Fibroblast of pulmonary artery (primary cell): ENCODE measurements around the gene LPP.

Experiments used
- DNase-seq: peaks from one replicate; pipeline ENCODE4 v3.0.0-alpha.2; 2010; ENCODE audit warnings: low read depth
- H3K4me3 ChIP-seq: replicated peaks from 2 replicates; pipeline ENCODE4 v1.5.1; 2011; ENCODE audit warnings: low read depth, mild to moderate bottlenecking, control low read depth, low read length, moderate library complexity
- CTCF ChIP-seq: IDR thresholded peaks from 2 replicates; pipeline ENCODE4 v1.5.1; 2011; ENCODE audit warnings: mild to moderate bottlenecking, control low read depth, low read length, inconsistent platforms; ENCODE audit errors: missing control alignments

LPP gene

GRCh38 chr3:188383748-188384147 lies 229.8 kb downstream of the LPP start:
- no peak overlapping the region for H3K4me3 ChIP-seq
- no peak for DNase-seq
- TF ChIP-seq CTCF, result no peak

- H3K4me3 ChIP-seq, result no peak overlapping the region
- DNase-seq, result no peak
- TF ChIP-seq CTCF, result no peak
Measured at GRCh38 chr3:188385295-188385694, 231.3 kb downstream of the LPP start.

GRCh38 chr3:188389711-188390342 lies 235.9 kb downstream of the LPP start:
- TF ChIP-seq CTCF, result no peak
- DNase-seq, result no peak

DNA sequence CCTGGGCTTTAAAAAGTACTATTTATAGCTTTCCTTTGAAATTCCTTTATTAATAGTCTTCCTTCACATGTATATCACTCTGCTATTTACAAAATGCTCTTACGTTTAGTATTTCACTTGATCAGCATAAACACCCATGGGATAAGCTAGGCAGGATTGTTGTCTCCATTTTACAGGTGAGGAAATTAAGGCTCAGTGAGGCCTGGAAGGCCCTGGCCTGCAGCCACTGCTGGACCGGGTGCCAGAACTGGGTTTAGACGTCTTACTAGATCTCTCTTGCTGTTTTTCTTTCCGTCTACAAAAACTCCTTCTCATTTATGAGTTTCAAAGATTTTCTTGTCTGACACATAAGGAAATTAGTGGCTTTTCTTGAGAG lies 236.4 kb downstream of the LPP start:
- no peak for DNase-seq
- no peak for TF ChIP-seq CTCF
- no peak overlapping the region for H3K4me3 ChIP-seq

More at GRCh38 chr3:188389711-188390342, 235.9 kb downstream of the LPP start:
- no peak overlapping the region for H3K4me3 ChIP-seq

DNA sequence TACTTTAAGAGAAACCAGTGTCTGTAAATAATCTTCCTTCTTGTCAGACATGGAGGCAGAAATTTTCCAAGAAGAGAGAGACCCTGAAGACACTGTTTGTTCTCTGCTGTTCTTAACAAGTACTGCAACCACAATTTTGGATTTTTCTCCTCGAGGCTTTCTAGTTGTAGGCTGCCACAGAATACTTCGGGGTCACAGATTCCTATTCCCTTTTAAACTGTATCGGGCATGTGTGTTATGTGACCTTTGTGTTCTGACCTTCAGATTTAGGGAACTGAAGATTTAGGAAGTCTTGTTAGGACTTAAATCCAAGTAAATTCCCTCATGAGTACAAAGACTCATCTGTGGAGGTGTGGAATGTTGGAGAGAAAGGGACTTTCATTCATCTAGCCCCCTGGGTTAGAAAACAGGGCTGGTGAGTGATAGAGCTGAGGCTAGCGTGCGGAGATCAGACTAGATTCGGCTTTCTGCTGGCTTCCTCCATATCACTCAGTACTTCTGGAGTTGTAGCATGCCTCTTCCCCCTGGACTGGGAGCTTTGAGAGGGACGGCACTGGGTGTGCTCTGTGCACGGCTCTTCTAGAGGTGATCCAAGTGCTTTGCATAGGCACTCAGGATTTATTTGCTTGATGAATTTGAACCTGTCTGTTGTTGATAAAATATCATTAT lies 237.0 kb downstream of the LPP start:
- no peak overlapping the region for H3K4me3 ChIP-seq
- TF ChIP-seq CTCF, result no peak
- peak; percentile 20 for DNase-seq

DNA sequence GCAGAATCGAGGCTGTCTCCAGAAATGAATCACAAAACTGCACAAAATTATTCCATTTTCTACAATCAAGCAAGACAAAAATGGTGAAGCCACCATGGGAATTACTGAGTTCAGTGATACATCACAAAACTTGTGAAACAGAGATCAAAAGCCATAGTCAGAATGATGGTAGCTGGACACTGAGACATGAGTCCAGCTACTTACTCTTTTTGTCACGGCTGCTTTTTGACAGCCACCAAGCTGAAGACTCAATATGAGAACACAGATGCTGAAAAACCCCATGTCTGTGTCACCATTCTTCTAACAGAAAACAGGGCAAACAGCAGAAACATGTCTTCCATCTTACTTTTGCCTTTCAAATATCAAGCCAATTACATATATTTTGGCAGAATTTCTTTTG lies 237.6 kb downstream of the LPP start:
- H3K4me3 ChIP-seq, result no peak overlapping the region
- DNase-seq, result no peak
- TF ChIP-seq CTCF, result no peak

GRCh38 chr3:188392076-188392475 lies 238.1 kb downstream of the LPP start:
- DNase-seq, result no peak
- H3K4me3 ChIP-seq, result no peak overlapping the region
- TF ChIP-seq CTCF, result no peak
